HCT116 (cell line): ENCODE measurements around the gene POLR2A. TPM values are rescaled to one million over a fixed set of nuclear protein-coding genes. Genes with fewer than 3 reads are reported as not detected.

Experiments
- ATAC-seq: fragments of 200-7000 bp; cut with Tn5 transposase; 2 replicates; pipeline ENCODE4 v1.9.1; 2020; ENCODE audit warnings: mild to moderate bottlenecking, moderate library complexity
- BruUV-seq: library from RNA; stranded (reverse); fragments of 400-500 nt; replicated peaks from 2 replicates; lab custom pipeline; 2021; lab: Mats Ljungman, UMichigan
- CTCF ChIA-PET: fragments of 300-600 bp; sonication (Branson Sonifier 250); formaldehyde crosslinking; loops from one replicate; lab custom pipeline; 2021; ENCODE audit warnings: antibody characterized with exemption; lab: Charles Lee
- POLR2A ChIA-PET: fragments of 300-600, 350-600 bp; sonication (Branson Sonifier 250); formaldehyde crosslinking; loops from one replicate; lab custom pipeline; 2021; ENCODE audit warnings: antibody characterized with exemption; lab: Charles Lee
- RAD21 ChIA-PET, 2 experiments: fragments of 300-600 bp; sonication (Branson Sonifier 250); formaldehyde crosslinking; loops; one replicate each; lab custom pipeline; 2023; ENCODE audit warnings: low total read pairs in 2 of 2; ENCODE audit not compliant: uncharacterized antibody in 2 of 2, unreplicated experiment in 2 of 2, low non-redundant PET in 1 of 2; lab: Charles Lee
- DNase-seq: peaks from one replicate; pipeline ENCODE4 v3.0.0-alpha.2; 2010; ENCODE audit warnings: low read depth, low spot score
- H2AFZ ChIP-seq: fragments of 200-600 bp; shearing (Covaris generic), sonication (generic); 2 replicates; pipeline ENCODE4 v1.6.1; 2017; ENCODE audit warnings: low read depth, mixed run types, mixed read lengths, antibody characterized with exemption, low read length; ENCODE audit not compliant: poor library complexity, severe bottlenecking
- H3K27ac ChIP-seq: 2 replicates; pipeline ENCODE4 v1.5.1; 2012; ENCODE audit warnings: low read depth, low read length
- H3K27me3 ChIP-seq: fragments of 200-600 bp; sonication (generic); 2 replicates; pipeline ENCODE4 v1.6.1; 2016; ENCODE audit warnings: mixed run types, low read length, mixed read lengths; ENCODE audit not compliant: insufficient read depth
- H3K36me3 ChIP-seq, 2 experiments: fragments of 200-500 bp in 1 of 2; fragments of 200-600 bp in 1 of 2; sonication (Bioruptor generic) in 1 of 2; sonication (generic) in 1 of 2; 2 replicates each; pipeline versions ENCODE4 v1.5.1 to v1.6.1; 2014 to 2016; ENCODE audit warnings: low read length in 2 of 2, inconsistent platforms in 1 of 2, mixed read lengths in 1 of 2, mixed run types in 1 of 2; ENCODE audit not compliant: insufficient read depth in 2 of 2, control insufficient read depth in 1 of 2
- H3K4me1 ChIP-seq, 2 experiments: fragments of 200-600 bp in 1 of 2; sonication (generic) in 1 of 2; 2 replicates each; pipeline versions ENCODE4 v1.5.1 to v1.6.1; 2012 to 2017; ENCODE audit warnings: low read length in 2 of 2, inconsistent platforms in 1 of 2, mild to moderate bottlenecking in 1 of 2, mixed read lengths in 1 of 2, mixed run types in 1 of 2, moderate library complexity in 1 of 2; ENCODE audit not compliant: insufficient read depth in 2 of 2, control insufficient read depth in 1 of 2
- H3K4me2 ChIP-seq: fragments of 200-600 bp; sonication (generic); 2 replicates; pipeline ENCODE4 v1.6.1; 2017; ENCODE audit warnings: mixed run types, low read length, mixed read lengths
- H3K4me3 ChIP-seq, 2 experiments: fragments of 200-600 bp in 1 of 2; sonication (generic) in 1 of 2; replicated peaks in 1 of 2; 2 replicates each; pipeline ENCODE4 v1.5.1; 2011 to 2016; ENCODE audit warnings: low read length in 2 of 2, control low read depth in 1 of 2, low read depth in 1 of 2, mild to moderate bottlenecking in 1 of 2, mixed read lengths in 1 of 2, mixed run types in 1 of 2
- H3K79me2 ChIP-seq: fragments of 200-600 bp; sonication (generic); 2 replicates; pipeline ENCODE4 v1.6.1; 2017; ENCODE audit warnings: mild to moderate bottlenecking, mixed run types, low read length, moderate library complexity, mixed read lengths; ENCODE audit not compliant: insufficient read depth
- H3K9ac ChIP-seq: fragments of 200-600 bp; sonication (generic); 2 replicates; pipeline ENCODE4 v1.6.1; 2016; ENCODE audit warnings: low read length, mixed read lengths
- H3K9me2 ChIP-seq: fragments of 200-600 bp; sonication (generic), shearing (Covaris generic); 2 replicates; pipeline ENCODE4 v1.6.1; 2017; ENCODE audit warnings: mixed run types, mild to moderate bottlenecking, moderate library complexity; ENCODE audit not compliant: insufficient read depth
- H3K9me3 ChIP-seq, 2 experiments: fragments of 200-500 bp in 1 of 2; fragments of 200-600 bp in 1 of 2; sonication (Bioruptor generic) in 1 of 2; sonication (generic) in 1 of 2; 2 replicates each; pipeline ENCODE4 v1.6.1; 2014 to 2017; ENCODE audit warnings: low read length in 2 of 2, mixed read lengths in 2 of 2, inconsistent platforms in 1 of 2, low read depth in 1 of 2, mild to moderate bottlenecking in 1 of 2, mixed run types in 1 of 2, moderate library complexity in 1 of 2; ENCODE audit not compliant: control insufficient read depth in 1 of 2, insufficient read depth in 1 of 2
- H4K20me1 ChIP-seq: fragments of 200-600 bp; sonication (generic), shearing (Covaris generic); 2 replicates; pipeline ENCODE4 v1.6.1; 2017; ENCODE audit warnings: mixed run types, mild to moderate bottlenecking, moderate library complexity; ENCODE audit not compliant: insufficient read depth
- EGR1 ChIP-seq: IDR thresholded peaks from 2 replicates; pipeline ENCODE4 v1.6.1; 2012; ENCODE audit warnings: low read depth
- EZH2phosphoT487 ChIP-seq: fragments of 200-600 bp; IDR thresholded peaks from 2 replicates; pipeline ENCODE4 v1.6.1; 2018; ENCODE audit warnings: antibody characterized with exemption, borderline replicate concordance
- JUND ChIP-seq: IDR thresholded peaks from 2 replicates; pipeline ENCODE4 v1.6.1; 2012
- POLR2AphosphoS5 ChIP-seq: IDR thresholded peaks from 2 replicates; pipeline ENCODE4 v1.6.1; 2011; ENCODE audit warnings: mild to moderate bottlenecking, low read depth, low read length, moderate library complexity
- RAD21 ChIP-seq: IDR thresholded peaks from 2 replicates; pipeline ENCODE4 v1.6.1; 2012; ENCODE audit warnings: low read depth, mild to moderate bottlenecking
- SIN3A ChIP-seq: IDR thresholded peaks from 2 replicates; pipeline ENCODE4 v1.6.1; 2012; ENCODE audit warnings: low read depth
- YY1 ChIP-seq: IDR thresholded peaks from 2 replicates; pipeline ENCODE4 v1.6.1; 2011; ENCODE audit warnings: low read length, low read depth, moderate library complexity, mild to moderate bottlenecking; ENCODE audit not compliant: insufficient replicate concordance; ENCODE audit errors: extremely low read depth
- intact Hi-C: fragments of 100-400 bp; cut with micrococcal nuclease; formaldehyde crosslinking; loops from 2 replicates; pipeline ENCODE4 v1.10.0; 2022
- total RNA-seq: library from RNA; stranded (reverse); gene quantifications from one replicate; pipeline ENCODE4 v1.2.1, GENCODE V29; 2021; ENCODE audit not compliant: unreplicated experiment

Gene POLR2A
- total RNA-seq, 1 experiment from 2014 or later, result 205 TPM

- TF ChIP-seq YY1 (peak; percentile 25), EGR1 (no peak), SIN3A (0 out of 2 replicates have a peak, but pooled peaks have one; percentile 12)
- Histone ChIP-seq H3K9me2 (no peaks in the 10 kb centered on the region), H3K27me3 (no peaks in the 10 kb centered on the region), H3K9me3 (no peaks in the 10 kb centered on the region; a peak in 1 of 4 replicates), H3K27ac (no peak overlapping the region), H3K36me3 (no peaks in the 10 kb centered on the region; a peak in 1 of 4 replicates), H3K4me1 (peaks cover 0 to 14% of the 10 kb centered on the region in 2 experiments; a peak in 2 of 4 replicates), H4K20me1 (no peaks in the 10 kb centered on the region), H2AFZ (no peak overlapping the region), H3K9ac (no peak overlapping the region), H3K4me3 (no peak overlapping the region), H3K4me2 (no peak overlapping the region), H3K79me2 (no peaks in the 10 kb centered on the region)
- no TSS peak for BruUV-seq
- POLR2A ChIA-PET, result no interaction called here
- RAD21 ChIA-PET, result no interaction called here
- DNase-seq (no peak), ATAC-seq (no peak)
- CTCF ChIA-PET, result no interaction called here
- intact Hi-C loops, result no loop called here
Observed at GRCh38 chr17:7459961-7460545, 24.1 kb upstream of the POLR2A start.

GRCh38 chr17:7460850-7461660 lies 23.1 kb upstream of the POLR2A start:
- POLR2A ChIA-PET, result no interaction called here
- no peaks in the 10 kb centered on the region for H3K79me2 ChIP-seq
- no peak overlapping the region for H3K4me2 ChIP-seq
- no peak for ATAC-seq
- no peaks in the 10 kb centered on the region for H4K20me1 ChIP-seq
- no peaks in the 10 kb centered on the region for H3K27me3 ChIP-seq
- CTCF ChIA-PET, result no interaction called here
- no peak overlapping the region for H2AFZ ChIP-seq
- no peaks in the 10 kb centered on the region; a peak in 2 of 4 replicates for H3K36me3 ChIP-seq
- RAD21 ChIA-PET, result no interaction called here
- H3K4me3 ChIP-seq, result no peak overlapping the region
- TF ChIP-seq JUND, result no peak
- no peak for TF ChIP-seq EZH2phosphoT487
- no peak for TF ChIP-seq RAD21
- 0 out of 2 replicates have a peak, but pooled peaks have one; percentile 4 for TF ChIP-seq POLR2AphosphoS5
- TF ChIP-seq, all 23 proteins: peak for 1
- no peaks in the 10 kb centered on the region for H3K9me2 ChIP-seq
- DNase-seq, result no peak
- no peak overlapping the region for H3K27ac ChIP-seq
- H3K4me1 ChIP-seq, result peaks cover 0 to 5% of the 10 kb centered on the region in 2 experiments; a peak in 1 of 4 replicates
- intact Hi-C loops, result no loop called here
- no peaks in the 10 kb centered on the region; a peak in 1 of 4 replicates for H3K9me3 ChIP-seq
- BruUV-seq, result no TSS peak
- no peak overlapping the region for H3K9ac ChIP-seq
